Fibroblast of skin of left biceps (primary cell): Measurements from ENCODE around the gene NIPAL3.
"Not testable (repeated sequence)": the region's sequence is repeated elsewhere in the genome, so short reads cannot be mapped to it uniquely, and the experiment has no call there.

Experiments used
- DNase-seq, 2 experiments: peaks; one replicate each; pipeline ENCODE4 v3.0.0-alpha.2; 2013; ENCODE audit warnings: low read depth in 2 of 2

NIPAL3 gene

GRCh38 chr1:24457866-24458265 lies 42.3 kb downstream of the NIPAL3 start:
- DNase-seq = no peak

- DNase-seq = no peak
These were observed 44.1 kb downstream of the NIPAL3 start for GRCh38 chr1:24459551-24460266.

GRCh38 chr1:24462128-24462527 lies 46.5 kb downstream of the NIPAL3 start:
- peak in 1 of 2 experiments; percentile 11 for DNase-seq

GRCh38 chr1:24463776-24464735 lies 48.5 kb downstream of the NIPAL3 start:
- peak; percentile 17 to 20 for DNase-seq

GRCh38 chr1:24465099-24465498 lies 49.5 kb downstream of the NIPAL3 start:
- no peak for DNase-seq

- no peak for DNase-seq
These were observed 50.0 kb downstream of the NIPAL3 start for GRCh38 chr1:24465638-24466037.

GRCh38 chr1:24468685-24469316 lies 53.2 kb downstream of the NIPAL3 start:
- no peak for DNase-seq

- DNase-seq = no peak
These were observed 55.0 kb downstream of the NIPAL3 start for GRCh38 chr1:24470592-24470991.

GRCh38 chr1:24472527-24473251 lies 57.1 kb downstream of the NIPAL3 start:
- no peak for DNase-seq

- no peak for DNase-seq
These were observed 58.6 kb downstream of the NIPAL3 start for GRCh38 chr1:24474193-24474592.

GRCh38 chr1:24475700-24476099 lies 60.1 kb downstream of the NIPAL3 start:
- no peak for DNase-seq

GRCh38 chr1:24476571-24476970 lies 61.0 kb downstream of the NIPAL3 start:
- no peak for DNase-seq

- no peak for DNase-seq
These were observed 61.7 kb downstream of the NIPAL3 start for GRCh38 chr1:24477309-24477708.

- DNase-seq = no peak
These were observed 65.5 kb downstream of the NIPAL3 start for GRCh38 chr1:24481101-24481500.

GRCh38 chr1:24481843-24482610 lies 66.4 kb downstream of the NIPAL3 start:
- no peak for DNase-seq

GRCh38 chr1:24483441-24483840 lies 67.8 kb downstream of the NIPAL3 start:
- DNase-seq = no peak

- no peak for DNase-seq
These were observed 68.6 kb downstream of the NIPAL3 start for GRCh38 chr1:24484199-24484598.

GRCh38 chr1:24486331-24487065 lies 70.9 kb downstream of the NIPAL3 start:
- DNase-seq = no peak

- no peak for DNase-seq
These were observed 71.9 kb downstream of the NIPAL3 start for GRCh38 chr1:24487455-24487854.

GRCh38 chr1:24488159-24488558 lies 72.6 kb downstream of the NIPAL3 start:
- DNase-seq = not testable (repeated sequence)
